Measurements from ENCODE around the gene CISD3.

CISD3 gene

GRCh38 chr17:38707678-38708351, 22.3 kb upstream of the CISD3 start:
- peak; percentile 87 for DNase-seq

- DNase-seq, result no peak
Measured at GRCh38 chr17:38709104-38709820, 20.9 kb upstream of the CISD3 start.

- no peak for DNase-seq
Measured at GRCh38 chr17:38709864-38710603, 20.1 kb upstream of the CISD3 start.

GRCh38 chr17:38710604-38710962, 19.6 kb upstream of the CISD3 start:
- no peak for DNase-seq

- DNase-seq, result no peak
Measured at GRCh38 chr17:38710985-38711384, 19.2 kb upstream of the CISD3 start.

GRCh38 chr17:38711792-38712571, 18.2 kb upstream of the CISD3 start:
- DNase-seq, result no peak

- DNase-seq, result no peak
Measured at GRCh38 chr17:38712593-38712992, 17.5 kb upstream of the CISD3 start.

- no peak for DNase-seq
Measured at GRCh38 chr17:38713456-38714075, 16.6 kb upstream of the CISD3 start.

- no peak for DNase-seq
Measured at GRCh38 chr17:38715216-38715943, 14.8 kb upstream of the CISD3 start.

- DNase-seq, result no peak
Measured at GRCh38 chr17:38716368-38717005, 13.7 kb upstream of the CISD3 start.

GRCh38 chr17:38717139-38717745, 12.9 kb upstream of the CISD3 start:
- DNase-seq, result no peak

GRCh38 chr17:38719289-38719942, 10.7 kb upstream of the CISD3 start:
- DNase-seq, result no peak

GRCh38 chr17:38719943-38720641, 10.0 kb upstream of the CISD3 start:
- DNase-seq, result no peak

GRCh38 chr17:38720941-38721340, 9.2 kb upstream of the CISD3 start:
- no peak for DNase-seq

- no peak for DNase-seq
Measured at GRCh38 chr17:38721802-38722201, 8.3 kb upstream of the CISD3 start.

GRCh38 chr17:38724337-38724988, 5.7 kb upstream of the CISD3 start:
- peak; percentile 63 for DNase-seq

- no peak for DNase-seq
Measured at GRCh38 chr17:38725066-38725465, 5.1 kb upstream of the CISD3 start.

- peak; percentile 38 for DNase-seq
Measured at GRCh38 chr17:38726145-38726544, 4.0 kb upstream of the CISD3 start.

- DNase-seq, result no peak
Measured at GRCh38 chr17:38727736-38728135, 2.4 kb upstream of the CISD3 start.

All from NCI-H510A (cell line).